HG03064 (cell line): ENCODE data around the gene MRPS35.

Experiments
- ATAC-seq: cut with Tn5 transposase; IDR thresholded peaks from one replicate; pipeline ENCODE4 v1.9.1; 2021; ENCODE audit warnings: low read depth; ENCODE audit not compliant: unreplicated experiment

MRPS35 gene

DNA sequence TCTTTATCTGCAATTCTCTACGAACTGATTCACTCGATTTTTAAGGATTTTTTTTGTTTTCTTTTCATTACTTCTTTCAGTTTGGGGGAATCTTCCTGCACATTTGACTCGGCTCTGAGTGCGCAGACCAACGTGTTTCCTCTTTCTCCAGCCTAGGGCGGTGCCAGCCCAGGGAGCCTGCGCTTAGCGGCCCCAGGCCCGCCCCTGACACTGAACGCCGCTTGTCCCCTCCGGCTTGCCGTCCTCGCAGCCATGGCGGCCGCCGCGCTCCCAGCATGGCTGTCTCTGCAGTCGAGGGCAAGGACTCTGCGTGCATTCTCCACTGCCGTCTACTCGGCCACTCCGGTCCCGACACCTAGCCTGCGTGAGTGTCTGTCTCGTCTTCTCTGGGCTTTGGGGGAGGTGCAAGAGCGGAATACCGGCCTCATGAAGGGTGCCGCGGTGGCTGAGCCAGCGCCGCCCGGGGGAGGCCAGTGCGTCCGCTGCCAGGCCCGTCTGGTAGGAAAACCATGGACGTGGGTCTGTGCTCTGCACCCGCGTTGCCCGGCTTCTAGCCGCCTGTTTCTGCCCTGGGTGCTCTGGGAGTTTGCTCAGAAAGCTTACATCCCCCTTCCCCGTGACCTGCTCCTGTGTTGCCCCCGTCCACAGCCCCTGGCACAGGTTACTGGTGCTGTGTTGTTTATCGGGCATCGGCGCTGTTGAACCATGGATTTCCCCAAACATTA is at the start of gene MRPS35:
Gene MRPS35 (plus strand): TSS at position 241 of the 725 bp plus-strand sequence. CDS start 12 bp downstream, at position 253.
- peak; percentile 94 for ATAC-seq

DNA sequence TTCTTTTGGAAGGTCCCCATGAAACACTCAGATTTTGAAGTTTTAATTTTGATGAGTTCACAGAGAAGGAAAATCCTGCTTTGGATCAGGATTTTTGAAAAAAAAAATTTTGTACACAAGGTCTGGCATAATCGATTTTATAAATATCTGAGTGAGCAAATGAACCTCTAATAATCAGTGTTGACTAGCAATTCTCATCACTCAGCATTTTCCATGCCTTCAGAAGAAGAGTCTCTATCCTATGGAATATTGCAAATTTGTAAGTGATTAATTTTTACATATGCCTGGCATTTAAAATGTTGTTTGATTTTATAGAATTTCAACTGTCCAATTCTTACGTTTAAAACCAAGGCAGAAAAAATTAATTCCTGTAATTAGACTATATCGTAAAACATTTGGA is 44.9 kb upstream of the MRPS35 start:
- no peak for ATAC-seq

DNA sequence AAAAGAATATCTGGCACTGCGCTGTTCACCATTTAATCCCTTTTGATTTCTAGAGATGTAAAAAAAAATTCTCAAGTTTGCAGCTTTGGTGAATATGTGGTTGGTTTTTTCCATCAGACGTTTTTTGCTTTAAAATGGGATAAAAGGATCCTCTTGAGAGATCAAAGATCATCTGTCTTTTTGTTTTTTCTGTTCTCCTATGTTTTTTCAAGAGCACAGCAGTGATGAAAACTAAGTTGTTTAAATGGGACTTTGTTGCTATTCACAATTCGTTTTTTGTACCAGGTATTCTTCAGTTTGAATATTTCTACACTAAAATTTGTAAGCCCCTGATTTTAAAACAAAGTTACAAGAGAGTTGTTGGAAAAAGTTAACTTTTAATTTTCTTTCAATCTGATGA is 44.1 kb upstream of the MRPS35 start:
- ATAC-seq = no peak

DNA sequence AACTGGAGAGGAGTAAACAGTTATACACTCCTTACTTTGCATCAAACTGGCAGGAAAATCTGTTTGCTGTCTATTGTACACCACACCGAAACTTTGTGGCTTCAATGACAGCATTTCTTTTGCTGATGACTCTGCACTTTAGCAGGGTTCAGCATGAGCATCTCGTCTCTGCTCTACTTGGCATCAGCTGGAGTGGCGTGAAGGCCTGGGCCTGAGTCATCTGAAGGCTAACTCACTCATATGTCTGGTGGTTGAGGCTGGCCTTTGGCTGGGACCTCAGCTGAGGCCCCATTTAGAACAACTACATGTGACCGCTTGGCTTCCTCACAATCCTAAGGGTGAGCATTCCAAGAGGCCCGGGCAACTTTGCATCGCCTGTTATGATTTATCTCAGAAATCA is 43.1 kb upstream of the MRPS35 start:
- no peak for ATAC-seq

DNA sequence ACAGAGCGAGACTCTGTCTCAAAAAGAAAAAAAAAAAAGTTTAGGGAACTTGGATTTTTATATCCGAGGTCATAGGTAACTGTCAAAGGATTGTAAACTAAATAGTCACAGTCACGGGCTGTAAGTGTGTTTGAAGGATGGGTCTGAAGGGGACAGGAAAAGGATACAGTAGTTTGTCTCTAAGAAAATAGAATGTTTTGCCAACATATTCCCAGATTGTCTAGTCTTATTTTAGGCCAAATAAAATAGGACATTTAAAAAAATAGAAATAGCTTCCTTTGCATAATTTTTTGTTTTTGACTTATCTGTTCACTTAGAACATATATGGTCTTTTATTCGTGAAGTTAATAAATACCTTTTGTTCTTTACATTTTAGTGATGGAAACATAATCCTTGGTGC is 38.6 kb upstream of the MRPS35 start:
- ATAC-seq = no peak

DNA sequence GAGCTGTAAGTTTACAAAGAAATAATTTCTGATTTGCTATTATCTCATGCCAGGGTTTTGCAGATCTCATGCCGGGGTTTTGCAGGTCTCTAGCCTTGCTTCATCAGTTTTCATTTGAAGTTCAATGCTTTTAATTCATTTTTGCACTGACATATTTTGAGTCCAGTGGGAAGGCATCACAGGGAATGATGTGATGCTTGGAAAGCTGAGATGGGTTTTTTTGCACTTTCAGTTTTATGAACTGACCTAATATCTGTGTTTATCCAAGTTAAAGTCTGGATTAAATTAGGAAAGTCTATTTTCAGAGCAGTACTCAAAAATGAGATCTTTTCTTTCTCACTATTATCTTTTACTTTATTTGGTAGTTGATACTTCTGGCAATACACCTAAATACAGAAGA is 38.0 kb upstream of the MRPS35 start:
- no peak for ATAC-seq

DNA sequence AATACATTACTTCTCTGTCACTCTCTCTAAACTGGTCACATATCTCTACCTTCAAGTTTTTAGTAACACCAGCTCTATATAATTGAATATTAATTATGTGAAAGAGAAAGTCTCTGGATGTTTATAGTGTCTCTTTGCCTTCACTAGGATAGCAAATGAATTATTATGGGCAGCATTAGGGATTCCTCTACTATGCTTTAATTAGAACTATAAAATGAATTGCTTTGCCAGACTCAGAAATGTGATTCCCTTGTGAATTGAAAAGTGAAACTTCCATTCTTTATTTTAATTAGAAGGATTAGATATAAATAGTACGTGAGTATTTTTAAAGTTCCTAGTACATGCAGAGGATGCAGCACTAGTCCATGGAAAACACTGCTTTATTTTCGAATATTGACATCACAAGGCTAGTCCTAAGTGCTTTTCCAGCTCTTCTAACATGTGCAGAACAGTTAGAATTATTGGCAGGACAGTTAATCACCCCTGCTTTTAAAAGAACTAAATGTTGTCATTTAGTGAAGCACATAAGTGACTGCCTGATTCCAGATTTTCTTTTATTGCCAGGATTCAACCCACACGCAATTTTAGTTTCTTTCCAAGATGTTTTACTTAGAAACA is 37.4 kb upstream of the MRPS35 start:
- no peak for ATAC-seq

DNA sequence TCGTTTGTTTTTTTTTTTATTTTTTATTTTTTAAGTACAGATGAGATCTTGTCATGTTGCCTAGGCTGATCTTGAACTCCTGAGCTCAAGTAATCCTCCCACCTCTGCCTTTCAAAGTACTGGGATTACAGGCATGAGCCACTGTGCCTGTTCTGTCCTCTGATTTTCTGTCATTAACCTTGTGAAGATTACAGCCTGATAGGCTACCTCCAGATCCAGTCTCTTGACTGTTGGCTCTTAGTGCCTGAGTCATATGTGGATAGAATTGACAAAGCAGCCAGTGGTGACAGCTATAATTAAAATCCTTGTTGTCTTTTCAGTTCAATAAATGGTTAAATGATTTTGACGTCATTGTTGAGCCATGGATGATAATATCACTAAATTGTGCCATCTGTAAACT is 35.6 kb upstream of the MRPS35 start:
- no peak for ATAC-seq

DNA sequence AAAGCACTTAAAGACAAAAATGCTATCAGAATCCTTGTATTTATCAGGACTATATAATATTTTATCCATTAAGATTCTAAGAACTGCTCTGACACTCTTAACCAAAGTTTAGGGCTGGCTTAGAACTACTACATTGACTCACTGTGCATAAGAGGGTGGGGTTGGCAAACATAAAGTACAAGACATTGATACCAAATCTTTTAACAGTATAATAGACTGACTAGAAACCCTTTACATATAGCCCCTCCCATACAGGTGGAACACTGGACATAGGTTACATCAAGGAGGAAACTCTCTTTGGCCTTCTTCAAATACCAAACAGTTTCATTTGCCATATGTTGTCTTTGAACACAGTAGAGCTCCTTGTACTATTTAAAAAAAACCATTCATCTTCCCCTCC is 30.0 kb upstream of the MRPS35 start:
- no peak for ATAC-seq

DNA sequence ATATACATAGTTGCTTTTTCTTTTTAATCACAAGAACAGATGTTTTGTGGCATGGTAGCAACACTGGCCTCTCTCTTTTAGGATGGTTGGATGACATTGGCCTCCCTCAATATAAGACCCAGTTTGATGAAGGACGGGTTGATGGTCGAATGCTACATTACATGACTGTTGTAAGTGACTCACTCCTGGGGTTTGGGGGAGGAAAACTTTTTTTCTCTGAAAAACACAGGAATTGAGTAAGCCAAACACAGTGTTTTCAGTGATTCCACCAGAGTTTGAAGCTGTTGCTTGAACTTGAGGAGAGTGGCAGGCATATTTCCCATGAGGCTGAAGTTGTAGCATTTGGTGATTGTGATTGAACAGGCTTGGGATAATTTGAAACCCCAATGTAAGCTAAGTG is 28.1 kb upstream of the MRPS35 start:
- ATAC-seq = no peak

DNA sequence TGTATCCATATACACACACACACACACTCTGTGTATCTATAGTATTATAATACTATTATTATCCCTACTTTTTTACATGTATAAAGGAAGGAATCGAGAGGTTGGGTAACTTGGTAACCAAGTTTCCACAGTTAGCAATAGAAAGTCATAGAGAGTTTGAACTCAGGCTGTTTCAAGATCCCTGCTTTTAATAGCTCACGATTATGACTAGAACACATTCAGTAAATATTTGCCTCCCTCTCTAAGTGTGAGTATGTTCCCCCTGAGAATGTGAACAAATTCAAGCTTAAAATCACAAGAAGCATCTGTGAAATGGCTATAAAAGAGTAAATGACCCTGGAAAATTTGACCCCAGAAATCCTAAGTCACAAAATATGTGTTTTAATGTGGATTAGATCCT is 25.4 kb upstream of the MRPS35 start:
- ATAC-seq = no peak

DNA sequence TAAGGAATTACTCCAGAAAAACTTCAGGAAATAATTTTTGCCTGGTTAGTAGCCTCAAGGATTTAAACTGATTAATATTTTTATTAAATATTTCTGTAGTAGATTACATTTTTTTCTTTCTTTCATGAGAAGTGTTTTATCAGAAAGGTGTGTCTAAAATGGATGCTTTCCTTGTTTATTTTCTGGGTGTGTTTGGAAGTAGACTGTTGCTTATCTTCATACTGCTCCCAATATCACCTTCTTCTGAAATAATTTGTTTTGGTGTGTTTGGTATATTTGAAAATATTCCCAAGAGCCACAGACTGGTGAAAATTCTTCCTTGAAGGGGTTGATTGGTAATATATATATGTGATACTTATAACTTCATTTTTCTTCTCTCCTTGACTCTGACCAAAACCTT is 24.5 kb upstream of the MRPS35 start:
- no peak for ATAC-seq

DNA sequence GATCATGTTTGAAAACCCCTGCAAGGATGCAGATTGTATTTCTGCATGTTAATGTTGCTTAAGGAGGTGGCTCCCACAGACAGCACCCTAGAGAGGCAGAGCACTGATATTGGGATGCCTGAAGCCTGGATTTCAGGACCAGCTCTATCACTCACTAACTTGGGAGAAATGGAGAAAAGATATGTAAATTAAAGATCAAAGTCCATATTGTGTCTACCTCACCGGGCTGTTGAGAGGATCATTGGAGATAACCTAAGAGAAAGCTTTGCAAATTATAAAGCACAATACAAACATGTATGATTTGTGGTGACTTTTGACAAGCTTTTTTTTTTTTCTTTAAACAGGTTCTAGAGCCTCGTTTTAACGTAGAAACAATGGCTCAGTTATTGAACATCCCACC is 22.0 kb upstream of the MRPS35 start:
- no peak for ATAC-seq

DNA sequence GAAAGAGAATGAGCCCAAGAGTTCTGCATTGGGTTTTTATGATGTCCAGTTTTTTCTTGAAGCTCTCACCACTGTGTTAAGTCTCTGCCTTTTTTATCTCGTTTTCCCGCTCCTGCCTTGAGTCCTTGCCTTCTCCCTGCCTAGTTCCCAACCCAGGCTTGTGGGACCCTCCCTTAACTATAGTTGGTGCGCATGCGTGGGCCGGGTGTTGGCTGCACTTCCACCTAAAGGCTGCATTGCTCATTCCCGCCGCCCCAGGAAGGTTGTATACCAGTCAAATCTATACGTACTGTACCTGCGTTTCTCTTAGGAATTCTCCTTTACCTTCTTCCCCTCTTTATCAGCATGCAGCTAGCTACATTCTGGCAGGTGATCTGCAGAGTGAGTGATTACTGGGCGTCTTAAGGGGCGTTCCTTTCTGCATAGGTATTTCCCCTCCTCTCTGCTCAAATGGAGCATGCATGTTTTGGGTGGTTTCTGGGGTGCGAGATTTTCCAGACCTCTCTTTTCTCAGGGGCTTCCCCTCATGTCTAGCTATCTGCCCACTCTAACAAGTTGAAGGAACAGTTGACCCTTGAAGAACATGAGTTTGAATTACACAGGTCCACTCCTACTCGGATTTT is 21.0 kb upstream of the MRPS35 start:
- no peak for ATAC-seq

DNA sequence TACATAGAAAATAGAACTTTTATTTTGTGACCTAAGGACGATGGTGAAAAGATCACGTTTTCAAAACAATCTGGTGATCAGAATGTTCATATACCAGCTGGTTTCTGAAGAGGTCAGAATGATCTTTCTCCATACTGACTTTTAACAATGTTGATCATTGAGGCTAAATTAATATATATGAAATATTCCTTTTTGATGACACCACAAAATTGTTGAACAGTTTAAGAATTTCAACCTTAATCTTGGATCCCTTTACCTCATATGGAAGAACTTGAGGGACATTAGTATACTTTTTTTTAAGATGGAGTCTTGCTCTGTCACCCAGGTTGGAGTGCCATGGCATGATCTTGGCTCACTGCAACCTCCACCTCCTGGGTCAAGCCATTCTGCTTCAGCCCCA is 17.2 kb upstream of the MRPS35 start:
- no peak for ATAC-seq

DNA sequence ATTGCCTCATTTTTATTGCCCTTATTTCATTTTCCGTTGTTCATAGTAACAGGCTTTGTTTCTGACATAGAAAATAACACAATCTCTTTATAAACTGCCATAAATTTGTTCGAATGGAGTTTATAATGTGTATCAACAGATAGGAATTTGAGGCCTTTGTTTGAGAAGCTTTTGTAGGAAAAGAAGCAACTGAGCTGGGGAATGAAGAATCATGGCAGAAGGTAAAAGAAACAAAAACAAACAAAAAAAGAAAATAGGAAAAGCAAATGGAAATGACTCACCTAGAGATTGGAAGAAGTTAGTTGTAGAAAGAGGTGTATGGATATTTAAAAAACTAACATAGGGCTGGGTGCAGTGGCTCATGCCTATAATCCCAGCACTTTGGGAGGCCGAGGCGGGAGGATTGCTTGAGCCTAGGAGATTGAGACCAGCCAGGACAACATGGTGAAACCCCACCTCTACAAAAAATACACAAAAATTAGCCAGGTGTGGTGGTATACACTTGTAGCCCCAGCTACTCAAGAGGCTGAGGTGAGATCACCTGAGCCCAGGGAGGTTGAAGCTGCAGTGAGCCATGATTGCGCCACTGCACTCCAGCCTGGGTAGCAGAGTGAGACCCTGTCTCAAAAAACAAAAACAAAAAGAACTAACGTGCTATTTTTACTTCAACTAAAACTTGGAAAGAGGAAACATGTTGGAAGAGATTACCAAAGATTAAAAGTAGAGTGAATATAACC is 14.9 kb upstream of the MRPS35 start:
- ATAC-seq = no peak

DNA sequence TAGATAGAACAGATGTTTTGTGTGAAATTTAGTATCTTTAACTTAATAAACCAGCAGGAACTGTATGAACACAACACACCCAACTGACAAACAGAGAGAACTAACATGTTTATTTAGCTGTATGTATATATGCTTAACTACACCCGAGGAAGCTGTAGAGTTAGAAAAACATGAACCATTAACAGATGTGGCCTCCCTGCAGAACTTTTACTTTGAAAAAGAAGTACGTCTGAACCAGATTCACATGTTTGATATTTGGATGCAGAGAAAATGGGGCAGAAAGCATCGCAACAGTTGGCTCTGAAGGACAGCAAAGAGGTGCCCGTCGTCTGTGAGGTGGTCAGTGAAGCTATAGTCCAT is 14.4 kb upstream of the MRPS35 start, which contains the start of gene REP15:
Gene REP15 (plus strand): TSS at position 155 of the 360 bp plus-strand sequence. CDS start 116 bp downstream, at position 271.
- no peak for ATAC-seq

DNA sequence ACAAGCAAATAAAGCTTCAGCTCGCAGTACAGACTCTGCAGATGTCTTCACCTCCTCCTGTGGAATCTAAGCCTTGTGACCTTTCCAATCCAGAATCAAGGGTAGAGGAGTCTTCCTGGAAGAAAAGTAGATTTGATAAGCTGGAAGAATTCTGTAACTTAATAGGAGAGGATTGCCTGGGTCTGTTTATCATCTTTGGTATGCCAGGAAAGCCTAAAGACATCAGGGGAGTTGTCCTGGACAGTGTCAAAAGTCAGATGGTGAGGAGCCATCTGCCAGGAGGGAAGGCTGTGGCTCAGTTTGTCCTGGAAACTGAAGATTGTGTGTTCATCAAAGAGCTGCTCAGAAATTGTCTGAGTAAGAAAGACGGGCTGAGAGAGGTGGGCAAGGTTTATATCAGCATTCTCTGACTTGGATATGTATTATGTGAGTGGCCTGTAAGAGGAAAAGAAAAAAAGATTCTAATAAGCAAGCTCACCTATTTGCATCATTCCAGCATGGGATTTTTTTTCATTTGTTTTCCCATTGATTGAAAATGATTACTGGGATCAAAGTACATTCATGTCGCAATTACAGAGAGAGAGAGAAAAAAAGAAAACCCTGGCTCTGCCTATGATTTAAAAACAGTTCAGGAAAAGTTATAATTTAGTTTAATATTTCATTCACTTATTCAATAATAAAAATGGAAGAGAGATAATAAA is 13.6 kb upstream of the MRPS35 start:
- ATAC-seq = no peak

DNA sequence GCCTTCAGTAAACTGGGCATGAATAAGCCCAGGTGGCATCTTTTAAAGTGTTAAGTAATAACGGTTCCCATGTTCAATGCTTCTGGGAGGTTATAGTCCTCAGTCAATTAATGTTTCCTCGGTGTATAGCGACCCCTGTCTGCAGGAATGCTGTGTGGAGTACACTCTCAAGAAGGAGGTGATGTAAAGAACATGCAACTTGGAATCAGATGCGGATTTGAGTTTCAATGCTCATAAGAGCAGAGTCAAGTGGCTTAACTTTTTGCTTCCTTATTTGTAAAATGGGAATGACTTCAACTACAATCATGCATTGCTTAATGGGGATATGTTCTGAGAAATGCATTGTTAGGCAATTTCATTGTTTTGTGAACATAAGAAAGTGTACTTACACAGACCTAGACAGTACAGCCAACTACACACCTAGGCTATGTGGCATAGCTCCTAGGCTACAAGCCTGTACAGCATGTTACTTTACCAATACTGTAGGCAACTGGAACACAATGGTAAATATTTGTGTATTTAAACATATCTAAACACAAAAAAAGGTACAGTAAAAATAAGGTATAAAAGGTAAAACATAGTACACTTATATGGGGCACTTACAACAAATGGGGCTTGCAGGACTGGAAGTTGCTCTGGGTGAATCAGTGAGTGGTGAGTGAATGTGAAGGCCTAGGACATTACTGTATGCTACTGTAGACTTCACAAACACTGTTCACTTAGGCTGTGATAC is 6.7 kb upstream of the MRPS35 start:
- peak; percentile 65 for ATAC-seq

DNA sequence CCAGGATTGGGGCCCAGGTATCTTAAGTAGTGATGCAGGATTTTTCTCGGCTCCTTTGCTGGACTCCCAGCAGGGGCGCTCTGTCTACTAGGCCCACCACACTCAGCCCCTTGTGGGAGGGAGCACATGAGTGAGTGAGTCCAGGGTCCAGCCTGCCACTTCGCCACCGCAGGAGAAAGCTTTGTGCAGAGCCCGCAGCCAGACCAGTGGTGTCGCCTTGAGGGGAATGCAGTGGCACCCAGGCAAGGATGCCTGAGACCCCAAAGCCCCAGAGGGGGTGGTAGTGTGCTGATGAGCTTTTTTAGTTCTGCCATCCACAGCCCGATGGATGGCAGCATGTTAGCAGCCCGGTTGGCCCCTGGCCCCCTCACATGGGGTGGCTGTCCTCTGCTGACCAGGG is 5.4 kb upstream of the MRPS35 start:
- ATAC-seq = no peak
